ENCODE measurements around the gene ST14.

The ST14 gene

GRCh38 chr11:130159657-130160497 is at the start of gene ST14:
ST14 (plus strand) TSS chr11:130159782; CDS start chr11:130159980, 198 bp downstream.
- TF ChIP-seq ZFX (IDR thresholded peaks at IDR 0.05; ENCODE audit: borderline replicate concordance) (no peak), CTCF (IDR thresholded peaks at IDR 0.05) (no peak)
- peak within 1 kb of the TSS; percentile 68 for H3K27ac ChIP-seq

DNA sequence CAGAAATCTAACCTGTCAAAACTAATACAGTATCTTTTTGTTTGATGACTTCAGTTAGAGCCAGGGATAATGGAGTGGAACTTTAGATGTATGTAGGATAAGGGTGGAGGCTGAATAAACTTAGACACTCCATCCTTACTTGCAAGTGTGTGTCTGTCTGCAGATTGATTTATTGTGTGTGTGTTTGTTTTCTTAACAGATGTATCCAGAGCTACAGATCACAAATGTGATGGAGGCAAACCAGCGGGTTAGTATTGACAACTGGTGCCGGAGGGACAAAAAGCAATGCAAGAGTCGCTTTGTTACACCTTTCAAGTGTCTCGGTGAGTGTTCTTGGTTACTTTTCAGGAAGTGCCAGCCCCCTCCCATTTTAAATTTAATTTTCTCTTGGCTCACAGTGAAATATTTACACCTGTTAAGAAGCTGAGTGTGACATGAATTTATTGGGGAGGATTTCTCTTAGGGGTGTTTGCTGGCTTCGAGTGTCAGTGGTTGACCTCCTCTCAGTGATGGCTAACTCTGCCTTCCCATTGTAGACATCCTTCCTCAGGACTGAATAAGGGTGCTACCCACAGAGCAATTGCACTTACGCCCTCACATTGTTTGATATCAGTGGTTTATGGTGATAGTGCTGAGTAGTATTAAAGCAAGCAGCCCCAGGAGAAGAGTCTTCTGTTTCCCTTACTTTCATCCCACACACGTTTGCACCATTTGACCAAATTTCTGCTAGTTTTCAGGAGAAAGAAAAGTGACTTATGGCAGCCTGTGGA is 49.1 kb upstream of the ST14 start:
- H3K27ac ChIP-seq: no peak overlapping the region
- no peak for TF ChIP-seq ZFX (IDR thresholded peaks at IDR 0.05; ENCODE audit: borderline replicate concordance)
- no peak for TF ChIP-seq CTCF (IDR thresholded peaks at IDR 0.05)

GRCh38 chr11:130112071-130112830 is 47.3 kb upstream of the ST14 start:
- TF ChIP-seq ZFX (IDR thresholded peaks at IDR 0.05; ENCODE audit: borderline replicate concordance): no peak
- no peak for TF ChIP-seq CTCF (IDR thresholded peaks at IDR 0.05)
- no peak overlapping the region for H3K27ac ChIP-seq

- 0 out of 2 replicates have a peak overlapping the region, but pooled peaks have one; percentile 5 for H3K27ac ChIP-seq
- TF ChIP-seq CTCF (IDR thresholded peaks at IDR 0.05) (0 out of 2 replicates have a peak, but pooled peaks have one; percentile 11), ZFX (IDR thresholded peaks at IDR 0.05; ENCODE audit: borderline replicate concordance) (no peak)
Observed at GRCh38 chr11:130114281-130114680, 45.3 kb upstream of the ST14 start.

GRCh38 chr11:130114726-130115125 is 44.9 kb upstream of the ST14 start:
- TF ChIP-seq ZFX (IDR thresholded peaks at IDR 0.05; ENCODE audit: borderline replicate concordance) (no peak), CTCF (IDR thresholded peaks at IDR 0.05) (no peak)

DNA sequence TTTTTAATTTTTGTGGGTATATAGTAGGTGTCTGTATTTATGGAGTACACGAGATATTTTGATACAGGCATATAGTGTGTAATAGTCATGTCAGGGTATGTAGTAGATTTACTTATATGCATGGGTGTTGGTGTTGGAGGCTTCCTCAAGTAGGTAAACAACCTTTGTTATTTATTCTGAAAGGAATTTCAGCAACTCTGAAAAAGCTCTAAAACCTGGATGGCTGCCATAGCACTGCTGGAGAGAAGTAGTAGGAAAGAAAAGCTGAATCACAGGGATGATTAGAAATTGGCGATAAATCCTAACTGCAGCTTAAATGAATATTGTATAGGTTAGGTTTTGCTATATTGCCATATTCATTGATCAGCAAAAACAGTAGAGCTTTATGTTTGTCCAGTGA is 44.4 kb upstream of the ST14 start:
- no peak overlapping the region for H3K27ac ChIP-seq
- TF ChIP-seq ZFX (IDR thresholded peaks at IDR 0.05; ENCODE audit: borderline replicate concordance): no peak
- no peak for TF ChIP-seq CTCF (IDR thresholded peaks at IDR 0.05)

More at GRCh38 chr11:130114726-130115125, 44.9 kb upstream of the ST14 start:
- 0 out of 2 replicates have a peak overlapping the region, but pooled peaks have one; percentile 5 for H3K27ac ChIP-seq

Measured in 22Rv1 (cell line).